Fibroblast of pulmonary artery (primary cell): ENCODE results near the gene NHLRC4.

Source experiments
- DNase-seq: peaks from one replicate; pipeline ENCODE4 v3.0.0-alpha.2; 2010; ENCODE audit warnings: low read depth
- H3K4me3 ChIP-seq: replicated peaks from 2 replicates; pipeline ENCODE4 v1.5.1; 2011; ENCODE audit warnings: low read depth, mild to moderate bottlenecking, control low read depth, low read length, moderate library complexity
- TF ChIP-seq, protein P1 (sequence below): IDR thresholded peaks from 2 replicates; pipeline ENCODE4 v1.5.1; 2011; ENCODE audit warnings: mild to moderate bottlenecking, control low read depth, low read length, inconsistent platforms; ENCODE audit errors: missing control alignments

NHLRC4 gene

DNA sequence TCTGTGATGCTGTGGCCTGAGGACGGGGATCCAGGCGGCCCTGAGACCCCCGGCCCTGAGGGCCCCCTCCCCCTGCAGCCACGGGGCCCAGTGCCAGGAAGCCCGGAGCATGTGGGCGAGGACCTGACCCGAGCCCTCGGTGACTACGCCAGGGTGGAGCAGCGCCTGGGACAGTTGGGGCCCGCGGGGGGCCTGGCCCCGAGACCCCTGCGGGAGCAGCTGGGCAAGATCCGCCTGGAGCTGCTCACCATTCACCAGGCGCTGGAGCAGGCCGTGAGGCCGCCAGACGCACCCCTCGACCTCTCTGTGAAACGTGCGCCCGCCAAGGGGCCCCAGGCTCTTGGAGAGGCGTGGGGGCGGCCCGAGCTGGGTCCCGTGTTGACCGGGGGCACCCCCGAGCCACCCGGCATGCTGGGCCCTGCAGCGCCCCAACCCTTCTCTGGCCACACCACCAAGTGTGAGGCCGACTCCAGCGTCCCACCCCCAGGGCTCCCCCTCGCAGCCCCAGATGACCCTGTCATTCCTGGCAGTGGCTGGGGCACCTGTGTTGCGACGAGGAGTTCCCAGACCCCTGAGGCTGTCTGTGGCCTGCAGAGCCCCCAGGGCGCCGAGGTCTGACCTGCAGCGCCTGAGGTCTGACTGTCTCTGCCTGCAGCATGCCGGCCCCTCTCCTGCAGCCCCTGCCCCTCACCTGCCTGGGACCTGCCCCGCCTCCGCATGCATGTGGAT lies 2.0 kb upstream of the NHLRC4 start:
- DNase-seq, result no peak
- no peak overlapping the region for H3K4me3 ChIP-seq
- TF ChIP-seq, protein P1, sequence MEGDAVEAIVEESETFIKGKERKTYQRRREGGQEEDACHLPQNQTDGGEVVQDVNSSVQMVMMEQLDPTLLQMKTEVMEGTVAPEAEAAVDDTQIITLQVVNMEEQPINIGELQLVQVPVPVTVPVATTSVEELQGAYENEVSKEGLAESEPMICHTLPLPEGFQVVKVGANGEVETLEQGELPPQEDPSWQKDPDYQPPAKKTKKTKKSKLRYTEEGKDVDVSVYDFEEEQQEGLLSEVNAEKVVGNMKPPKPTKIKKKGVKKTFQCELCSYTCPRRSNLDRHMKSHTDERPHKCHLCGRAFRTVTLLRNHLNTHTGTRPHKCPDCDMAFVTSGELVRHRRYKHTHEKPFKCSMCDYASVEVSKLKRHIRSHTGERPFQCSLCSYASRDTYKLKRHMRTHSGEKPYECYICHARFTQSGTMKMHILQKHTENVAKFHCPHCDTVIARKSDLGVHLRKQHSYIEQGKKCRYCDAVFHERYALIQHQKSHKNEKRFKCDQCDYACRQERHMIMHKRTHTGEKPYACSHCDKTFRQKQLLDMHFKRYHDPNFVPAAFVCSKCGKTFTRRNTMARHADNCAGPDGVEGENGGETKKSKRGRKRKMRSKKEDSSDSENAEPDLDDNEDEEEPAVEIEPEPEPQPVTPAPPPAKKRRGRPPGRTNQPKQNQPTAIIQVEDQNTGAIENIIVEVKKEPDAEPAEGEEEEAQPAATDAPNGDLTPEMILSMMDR, result no peak

DNA sequence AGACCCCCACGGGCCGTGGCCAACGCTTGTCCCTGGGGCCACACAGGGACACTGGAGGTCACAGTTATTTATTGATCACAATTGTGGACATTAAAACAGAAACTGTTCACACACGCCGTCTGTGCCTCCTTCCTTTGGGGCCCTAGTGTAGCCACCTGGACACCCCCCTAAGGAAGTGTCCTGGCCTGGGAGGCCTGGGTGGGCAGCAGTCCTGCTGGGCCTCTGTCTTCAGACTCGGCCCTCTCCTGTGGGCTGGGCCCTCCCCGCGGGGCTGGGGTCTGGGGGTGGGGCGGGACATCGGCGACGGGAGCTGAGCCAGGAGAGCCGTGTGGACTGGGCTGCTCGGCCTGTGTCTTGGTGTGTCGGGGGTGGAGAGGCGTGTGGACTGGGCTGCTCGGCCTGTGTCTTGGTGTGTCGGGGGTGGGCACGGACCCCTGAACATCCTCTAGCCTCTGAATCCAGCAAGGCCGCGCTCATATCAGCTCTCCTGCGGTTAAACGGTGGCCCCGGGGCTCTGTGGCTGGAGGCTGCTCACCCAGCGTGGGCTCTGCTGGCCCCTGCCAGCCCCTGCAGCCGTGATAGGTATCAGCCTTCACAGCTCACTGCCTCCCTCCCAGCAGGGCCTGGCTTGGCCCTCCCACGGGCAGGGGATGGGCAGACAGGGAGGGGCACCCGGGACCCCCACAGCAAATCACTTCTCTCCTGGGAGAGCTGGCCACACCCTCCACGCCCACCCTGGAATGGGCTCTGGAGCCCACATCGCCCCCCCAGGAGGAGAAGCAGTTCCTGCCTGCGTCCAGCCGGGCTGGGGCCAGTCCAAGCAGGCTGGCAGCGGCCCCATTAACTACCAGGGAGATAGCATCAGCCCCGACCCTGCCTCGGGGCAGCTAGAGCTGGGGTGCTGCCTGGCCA lies 1.1 kb upstream of the NHLRC4 start:
- TF ChIP-seq, protein P1, result no peak
- H3K4me3 ChIP-seq, result no peak overlapping the region
- DNase-seq, result no peak

GRCh38 chr16:567373-568256 lies 810 bp downstream of the NHLRC4 start:
- no peak for DNase-seq
- TF ChIP-seq, protein P1, result no peak
- H3K4me3 ChIP-seq, result peak overlapping the region; percentile 30

DNA sequence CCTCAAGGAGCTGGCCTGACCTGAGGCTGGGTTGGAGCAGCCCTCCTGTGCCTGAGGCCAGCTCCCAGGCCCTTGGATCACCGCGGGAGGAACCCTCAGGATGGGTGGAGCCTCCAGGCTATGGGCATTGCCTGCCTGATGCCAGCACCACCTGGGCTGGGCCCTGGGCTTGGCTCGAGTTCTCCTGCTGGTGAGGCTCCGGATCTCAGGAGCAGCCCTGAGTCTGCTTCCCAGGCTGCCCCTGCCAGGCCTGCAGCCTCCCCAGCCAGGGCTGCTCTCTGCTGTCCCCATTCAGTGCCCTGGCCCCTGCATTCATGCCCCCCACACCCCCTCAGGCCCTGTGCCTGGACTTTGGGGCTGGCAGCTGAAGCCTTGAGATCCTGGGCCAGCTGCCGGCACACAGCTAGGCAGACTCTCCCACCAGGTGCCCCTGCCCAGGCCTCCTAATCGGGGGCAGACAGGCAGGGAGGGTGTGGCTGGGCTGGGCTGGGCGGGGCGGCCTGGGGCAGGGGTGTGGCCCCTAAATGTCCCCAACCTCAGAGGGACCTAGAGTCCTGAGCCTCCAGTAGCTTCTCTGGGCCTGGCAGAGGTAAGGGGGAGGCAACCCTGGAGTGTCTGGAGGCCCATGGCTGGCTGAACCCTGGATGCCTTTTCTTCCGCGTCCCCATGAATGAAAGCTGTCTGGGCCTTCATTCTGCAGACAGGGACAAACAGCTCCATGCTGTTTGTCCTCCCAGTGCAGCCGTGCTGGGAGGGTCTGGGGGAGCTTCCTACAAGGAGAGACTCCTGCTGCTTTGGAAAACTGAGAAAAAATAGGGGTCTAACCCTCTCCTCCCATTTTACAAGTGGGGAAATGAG lies 1.8 kb downstream of the NHLRC4 start:
- no peak for DNase-seq
- TF ChIP-seq, protein P1, result no peak
- H3K4me3 ChIP-seq, result peak overlapping the region; percentile 74

DNA sequence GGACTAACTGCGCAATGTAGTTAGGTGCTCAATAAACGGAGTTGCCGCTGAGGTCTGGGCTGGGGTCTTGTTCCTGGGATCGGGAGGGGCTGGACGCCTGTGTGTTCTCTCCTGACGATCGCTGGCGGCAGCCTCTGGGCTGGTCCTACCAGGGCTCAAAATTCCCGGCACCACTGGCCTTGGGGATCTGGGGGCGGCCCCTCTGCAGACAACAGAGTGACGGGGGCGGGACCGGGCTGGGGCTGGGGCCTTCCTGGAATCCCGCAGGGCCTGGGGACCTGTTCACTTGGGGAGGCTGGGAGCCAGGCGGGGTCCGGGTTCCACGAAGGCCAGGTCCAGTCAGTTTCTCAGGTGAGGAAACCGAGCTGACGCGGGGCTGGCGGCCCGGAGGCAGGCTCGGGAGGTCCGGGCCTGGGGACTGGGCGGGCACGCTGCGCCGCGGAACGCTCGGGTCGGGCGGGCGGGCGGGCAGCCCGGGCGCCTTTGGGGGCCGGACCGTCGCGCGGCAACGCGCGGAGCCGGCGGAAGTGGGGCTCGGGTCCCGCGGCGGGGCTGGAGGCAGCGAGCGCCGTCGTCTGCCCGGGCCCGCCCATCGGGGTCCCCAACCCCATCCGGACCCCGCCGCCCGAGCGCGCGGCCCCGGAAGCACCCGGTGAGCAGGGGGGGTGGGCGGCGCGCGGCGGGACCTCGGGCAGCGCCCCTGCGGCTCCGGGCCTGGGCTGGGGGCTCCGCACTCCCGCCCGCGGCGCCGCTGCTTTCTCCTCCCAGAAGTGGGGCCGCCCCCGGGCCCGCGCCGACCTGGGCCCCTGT lies 2.8 kb downstream of the NHLRC4 start, which contains the start of gene PIGQ:
Gene PIGQ, plus strand, starts transcription at position 524 of the 810 bp plus-strand sequence. CDS start 4,107 bp downstream, outside the sequence.
- TF ChIP-seq, protein P1, result no peak
- DNase-seq, result peak; percentile 64
- peak within 1 kb of the TSS; percentile 74 for H3K4me3 ChIP-seq
